ENCODE results near the gene SOBP.

- TF ChIP-seq, protein P1, sequence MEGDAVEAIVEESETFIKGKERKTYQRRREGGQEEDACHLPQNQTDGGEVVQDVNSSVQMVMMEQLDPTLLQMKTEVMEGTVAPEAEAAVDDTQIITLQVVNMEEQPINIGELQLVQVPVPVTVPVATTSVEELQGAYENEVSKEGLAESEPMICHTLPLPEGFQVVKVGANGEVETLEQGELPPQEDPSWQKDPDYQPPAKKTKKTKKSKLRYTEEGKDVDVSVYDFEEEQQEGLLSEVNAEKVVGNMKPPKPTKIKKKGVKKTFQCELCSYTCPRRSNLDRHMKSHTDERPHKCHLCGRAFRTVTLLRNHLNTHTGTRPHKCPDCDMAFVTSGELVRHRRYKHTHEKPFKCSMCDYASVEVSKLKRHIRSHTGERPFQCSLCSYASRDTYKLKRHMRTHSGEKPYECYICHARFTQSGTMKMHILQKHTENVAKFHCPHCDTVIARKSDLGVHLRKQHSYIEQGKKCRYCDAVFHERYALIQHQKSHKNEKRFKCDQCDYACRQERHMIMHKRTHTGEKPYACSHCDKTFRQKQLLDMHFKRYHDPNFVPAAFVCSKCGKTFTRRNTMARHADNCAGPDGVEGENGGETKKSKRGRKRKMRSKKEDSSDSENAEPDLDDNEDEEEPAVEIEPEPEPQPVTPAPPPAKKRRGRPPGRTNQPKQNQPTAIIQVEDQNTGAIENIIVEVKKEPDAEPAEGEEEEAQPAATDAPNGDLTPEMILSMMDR (IDR thresholded peaks at IDR 0.05): no peak
- TF ChIP-seq POLR2A (IDR thresholded peaks at IDR 0.05): no peak
Measured at GRCh38 chr6:107534571-107535141, 44.7 kb downstream of the SOBP start.
